Neural progenitor cell (in vitro differentiated cells): ENCODE results near the gene GADD45B.

Experiments
- CTCF ChIP-seq: fragments of 200-600 bp; sonication (generic); IDR thresholded peaks from 2 replicates; pipeline ENCODE4 v1.5.1; 2017; ENCODE audit warnings: antibody characterized with exemption, mild to moderate bottlenecking
- EZH2 ChIP-seq: fragments of 200-600 bp; sonication (generic); IDR thresholded peaks from 2 replicates; pipeline ENCODE4 v1.6.1; 2017; ENCODE audit warnings: antibody characterized with exemption, mild to moderate bottlenecking, moderate library complexity
- EZH2phosphoT487 ChIP-seq: fragments of 200-600 bp; sonication (generic); IDR thresholded peaks from 2 replicates; pipeline ENCODE4 v1.6.1; 2017; ENCODE audit warnings: antibody characterized with exemption

- TF ChIP-seq CTCF (no peak), EZH2phosphoT487 (no peak), EZH2 (no peak)
Measured at GRCh38 chr19:2487090-2487489, 11.2 kb downstream of the GADD45B start.
